Endodermal cell (in vitro differentiated cells): ENCODE results near the gene CNTN4. TPM values are rescaled to one million over a fixed set of nuclear protein-coding genes. Genes with fewer than 3 reads are reported as not detected.
"Not testable (repeated sequence)": the region's sequence is repeated elsewhere in the genome, so short reads cannot be mapped to it uniquely, and the experiment has no call there.

Experiments
- DNase-seq: peaks from one replicate; pipeline ENCODE4 v3.0.0-alpha.2; 2017
- H3K27ac ChIP-seq: 2 replicates; pipeline ENCODE4 v1.5.1; 2013; ENCODE audit warnings: mild to moderate bottlenecking, low read depth, low read length, moderate library complexity
- H3K27me3 ChIP-seq: 2 replicates; pipeline ENCODE4 v1.6.1; 2013; ENCODE audit warnings: mild to moderate bottlenecking, low read length, moderate library complexity; ENCODE audit not compliant: insufficient read depth, control insufficient read depth, poor library complexity, severe bottlenecking
- H3K36me3 ChIP-seq: 2 replicates; pipeline ENCODE4 v1.7.0; 2013; ENCODE audit warnings: mild to moderate bottlenecking, low read length, moderate library complexity; ENCODE audit not compliant: control insufficient read depth, insufficient read depth
- H3K4me1 ChIP-seq: one replicate; pipeline ENCODE4 v1.7.0; 2013; ENCODE audit warnings: low read length; ENCODE audit not compliant: control insufficient read depth, insufficient read depth
- H3K4me3 ChIP-seq: 2 replicates; pipeline ENCODE4 v1.5.1; 2013; ENCODE audit warnings: mild to moderate bottlenecking, low read length, moderate library complexity
- H3K9ac ChIP-seq: 2 replicates; pipeline ENCODE4 v1.6.1; 2013; ENCODE audit warnings: mild to moderate bottlenecking, low read length, moderate library complexity; ENCODE audit not compliant: poor library complexity, severe bottlenecking; ENCODE audit errors: extremely low read depth
- H3K9me3 ChIP-seq: 2 replicates; pipeline ENCODE4 v1.6.1; 2013; ENCODE audit warnings: mild to moderate bottlenecking, low read length, moderate library complexity; ENCODE audit not compliant: control insufficient read depth
- H3K27ac Mint-ChIP-seq: 2 replicates; pipeline ENCODE4 v1.8.0; 2020; ENCODE audit warnings: mixed read lengths
- H3K27me3 Mint-ChIP-seq: 2 replicates; pipeline ENCODE4 v1.8.0; 2021; ENCODE audit warnings: mild to moderate bottlenecking, mixed read lengths; ENCODE audit not compliant: insufficient read depth
- H3K36me3 Mint-ChIP-seq: 2 replicates; pipeline ENCODE4 v1.8.0; 2020; ENCODE audit warnings: low read depth, mixed read lengths
- H3K4me1 Mint-ChIP-seq: 2 replicates; pipeline ENCODE4 v1.8.0; 2020; ENCODE audit warnings: mixed read lengths
- H3K4me3 Mint-ChIP-seq: 2 replicates; pipeline ENCODE4 v1.8.0; 2020; ENCODE audit warnings: mild to moderate bottlenecking, moderate library complexity, mixed read lengths
- H3K9me3 Mint-ChIP-seq: 2 replicates; pipeline ENCODE4 v1.8.0; 2020; ENCODE audit warnings: mild to moderate bottlenecking, mixed read lengths
- WGBS, 2 experiments: methylation state at CpG; one replicate each; pipeline versions ENCODE4 v1.1.5 to v1.1.7; 2013; ENCODE audit warnings: missing lambda C conversion rate in 2 of 2, mixed read lengths in 1 of 2; ENCODE audit not compliant: insufficient coverage in 1 of 2, insufficient read length in 1 of 2; 5-methylcytosine and 5-hydroxymethylcytosine counted together
- total RNA-seq, 2 donors: library from RNA; stranded (reverse); fragmentation: NEBNext Ultra II Directional in 1 of 2; extraction: Animal tissue kit (Norgen Biotek cat#: 25700) in 1 of 2; gene quantifications; 2 replicates in 1 of 2; 3 replicates in 1 of 2; pipeline ENCODE4 v1.2.1, GENCODE V29; 2021
- TF ChIP-seq, protein P1 (sequence below): fragments of 200-600 bp; sonication (generic); conservative IDR thresholded peaks from 2 replicates; pipeline ENCODE4 v1.5.0; 2021; ENCODE audit warnings: antibody characterized with exemption, mild to moderate bottlenecking

CNTN4 gene
- total RNA-seq, 2 donors from 2014 or later, result 10.8 to 11.1 TPM

DNA sequence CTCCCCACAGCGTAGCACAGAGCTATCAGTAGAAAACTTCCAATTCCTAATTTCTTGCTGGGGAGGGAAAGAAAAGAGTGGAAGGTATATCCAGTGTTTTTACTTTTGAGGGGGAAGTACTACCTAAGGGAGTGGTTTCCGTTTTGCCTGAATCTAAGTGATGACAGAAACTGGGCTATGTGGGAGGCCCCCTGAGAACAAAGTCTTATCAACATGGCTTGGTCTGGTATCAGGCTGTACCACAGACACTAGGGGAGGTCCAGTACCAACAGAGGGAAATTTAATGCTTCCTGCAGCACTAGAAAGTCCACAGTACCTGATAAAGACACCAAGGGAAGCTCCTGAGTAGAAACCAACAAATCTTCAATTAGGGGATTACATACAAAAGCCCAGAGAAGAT lies 812.3 kb downstream of the CNTN4 start:
- H3K9ac ChIP-seq, result no peak overlapping the region
- no peaks in the 10 kb centered on the region for H3K4me1 ChIP-seq
- TF ChIP-seq, protein P1, sequence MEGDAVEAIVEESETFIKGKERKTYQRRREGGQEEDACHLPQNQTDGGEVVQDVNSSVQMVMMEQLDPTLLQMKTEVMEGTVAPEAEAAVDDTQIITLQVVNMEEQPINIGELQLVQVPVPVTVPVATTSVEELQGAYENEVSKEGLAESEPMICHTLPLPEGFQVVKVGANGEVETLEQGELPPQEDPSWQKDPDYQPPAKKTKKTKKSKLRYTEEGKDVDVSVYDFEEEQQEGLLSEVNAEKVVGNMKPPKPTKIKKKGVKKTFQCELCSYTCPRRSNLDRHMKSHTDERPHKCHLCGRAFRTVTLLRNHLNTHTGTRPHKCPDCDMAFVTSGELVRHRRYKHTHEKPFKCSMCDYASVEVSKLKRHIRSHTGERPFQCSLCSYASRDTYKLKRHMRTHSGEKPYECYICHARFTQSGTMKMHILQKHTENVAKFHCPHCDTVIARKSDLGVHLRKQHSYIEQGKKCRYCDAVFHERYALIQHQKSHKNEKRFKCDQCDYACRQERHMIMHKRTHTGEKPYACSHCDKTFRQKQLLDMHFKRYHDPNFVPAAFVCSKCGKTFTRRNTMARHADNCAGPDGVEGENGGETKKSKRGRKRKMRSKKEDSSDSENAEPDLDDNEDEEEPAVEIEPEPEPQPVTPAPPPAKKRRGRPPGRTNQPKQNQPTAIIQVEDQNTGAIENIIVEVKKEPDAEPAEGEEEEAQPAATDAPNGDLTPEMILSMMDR, result no peak
- Mint-ChIP-seq H3K27ac (no peak overlapping the region), H3K4me1 (no peaks in the 10 kb centered on the region), H3K36me3 (no peaks in the 10 kb centered on the region), H3K4me3 (no peak overlapping the region), H3K27me3 (no peaks in the 10 kb centered on the region), H3K9me3 (peaks cover 5% of the 10 kb centered on the region)
- whole genome bisulfite sequencing, 2 experiments, result 94 to 100% methylated on average over 1 to 2 of the region's 2 CpGs
- H3K27ac ChIP-seq, result no peak overlapping the region
- H3K4me3 ChIP-seq, result no peak overlapping the region
- no peaks in the 10 kb centered on the region for H3K27me3 ChIP-seq
- no peaks in the 10 kb centered on the region for H3K36me3 ChIP-seq
- no peak for DNase-seq
- H3K9me3 ChIP-seq, result no peaks in the 10 kb centered on the region

DNA sequence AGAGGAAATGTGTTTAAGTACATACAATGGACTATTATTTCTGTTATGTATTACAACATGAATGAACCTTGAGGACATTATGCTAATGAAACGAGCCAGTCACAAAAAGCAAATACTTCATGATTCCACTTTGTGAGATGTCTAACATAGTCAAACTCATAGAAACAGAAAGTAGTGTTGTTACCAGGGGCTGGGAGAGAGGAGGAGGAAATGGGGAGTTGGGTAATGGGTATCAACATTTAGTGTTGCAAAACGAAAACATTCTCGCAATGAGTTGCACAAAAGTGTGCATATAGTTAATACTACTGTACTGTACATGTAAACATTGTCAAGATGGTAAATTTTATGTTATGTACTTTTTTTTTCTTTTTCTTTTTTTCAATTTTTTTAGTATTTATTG lies 817.2 kb downstream of the CNTN4 start:
- Histone ChIP-seq H3K9me3 (no peaks in the 10 kb centered on the region), H3K27me3 (no peaks in the 10 kb centered on the region), H3K27ac (no peak overlapping the region), H3K9ac (no peak overlapping the region), H3K36me3 (no peaks in the 10 kb centered on the region), H3K4me1 (no peaks in the 10 kb centered on the region), H3K4me3 (no peak overlapping the region)
- H3K27me3 Mint-ChIP-seq, result no peaks in the 10 kb centered on the region
- H3K27ac Mint-ChIP-seq, result no peak overlapping the region
- no peaks in the 10 kb centered on the region for H3K36me3 Mint-ChIP-seq
- no peaks in the 10 kb centered on the region for H3K4me1 Mint-ChIP-seq
- TF ChIP-seq, protein P1, result no peak
- no peak for DNase-seq
- no peak overlapping the region for H3K4me3 Mint-ChIP-seq
- H3K9me3 Mint-ChIP-seq, result peaks cover 21% of the 10 kb centered on the region
- 89 to 100% methylated on average over 1 to 3 of the region's 3 CpGs for WGBS, 2 experiments

DNA sequence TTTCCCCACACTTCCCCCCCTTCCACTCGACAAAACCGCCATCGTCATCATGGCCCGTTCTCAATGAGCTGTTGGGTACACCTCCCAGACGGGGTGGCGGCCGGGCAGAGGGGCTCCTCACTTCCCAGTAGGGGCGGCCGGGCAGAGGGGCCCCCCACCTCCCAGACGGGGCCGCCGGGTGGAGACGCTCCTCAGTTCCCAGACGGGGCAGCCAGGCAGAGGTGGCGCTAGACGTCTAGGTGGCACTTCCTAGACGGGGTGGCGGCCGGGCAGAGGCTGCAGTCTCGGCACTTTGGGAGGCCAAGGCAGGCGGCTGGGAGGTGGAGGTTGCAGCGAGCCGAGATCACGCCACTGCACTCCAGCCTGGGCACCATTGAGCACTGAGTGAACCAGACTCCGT lies 818.0 kb downstream of the CNTN4 start:
- not testable (repeated sequence) for H3K27me3 Mint-ChIP-seq, H3K9ac ChIP-seq, H3K36me3 Mint-ChIP-seq, H3K4me3 Mint-ChIP-seq, H3K27me3 ChIP-seq, H3K4me3 ChIP-seq, H3K27ac Mint-ChIP-seq, H3K9me3 ChIP-seq, DNase-seq, H3K4me1 Mint-ChIP-seq, H3K36me3 ChIP-seq, H3K27ac ChIP-seq, H3K4me1 ChIP-seq
- WGBS, 2 experiments, result 91% methylated on average over 21 of the region's 25 CpGs; no CpG with 5 or more reads in 1 of the 2 experiments
- H3K9me3 Mint-ChIP-seq, result peaks cover 21% of the 10 kb centered on the region

DNA sequence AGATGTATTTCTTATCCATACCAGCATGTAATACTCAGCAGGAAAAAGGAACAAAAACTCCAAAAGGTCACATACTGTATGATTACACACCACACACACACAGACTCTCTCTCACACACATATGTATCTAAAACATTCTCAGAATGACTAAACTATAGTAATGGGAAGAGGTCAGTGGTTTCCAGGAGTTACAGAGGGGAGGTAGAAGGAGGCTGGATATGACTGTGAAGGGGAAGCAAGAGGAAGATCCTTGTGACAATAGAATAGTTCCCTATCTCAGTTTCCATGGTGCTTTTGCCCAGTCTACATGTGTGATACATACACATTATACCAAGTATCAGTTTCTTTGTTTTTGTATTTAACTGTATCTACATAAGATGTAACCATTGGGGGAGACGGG lies 821.4 kb downstream of the CNTN4 start:
- no peaks in the 10 kb centered on the region for H3K4me1 Mint-ChIP-seq
- no peaks in the 10 kb centered on the region for H3K36me3 Mint-ChIP-seq
- no peak overlapping the region for H3K27ac Mint-ChIP-seq

More for the DNA sequence above, 821.4 kb downstream of the CNTN4 start:
- WGBS, 2 experiments, result no CpG with 5 or more reads among the region's 1 CpG
- DNase-seq, result no peak
- Histone ChIP-seq H3K9me3 (no peaks in the 10 kb centered on the region), H3K9ac (no peak overlapping the region), H3K4me1 (no peaks in the 10 kb centered on the region), H3K27me3 (no peaks in the 10 kb centered on the region), H3K36me3 (no peaks in the 10 kb centered on the region), H3K4me3 (no peak overlapping the region), H3K27ac (no peak overlapping the region)
- no peaks in the 10 kb centered on the region for H3K27me3 Mint-ChIP-seq
- peaks cover 21% of the 10 kb centered on the region for H3K9me3 Mint-ChIP-seq
- H3K4me3 Mint-ChIP-seq, result no peak overlapping the region
- TF ChIP-seq, protein P1, result no peak
